GM11168 (cell line): ENCODE results near the gene PLA2G4A.

Experiments
- in situ Hi-C: fragments of 300-500 bp; cut with MboI; formaldehyde crosslinking; loops from one replicate; pipeline ENCODE4 v1.12.0; 2022; ENCODE audit warnings: low sequenced_read_pairs; ENCODE audit not compliant: unreplicated experiment

Gene PLA2G4A

GRCh38 chr1:186869526-186870228 is 40.9 kb downstream of the PLA2G4A start:
- in situ Hi-C loops: no loop called here

GRCh38 chr1:186871784-186872183 is 43.0 kb downstream of the PLA2G4A start:
- in situ Hi-C loops: no loop called here

GRCh38 chr1:186872291-186872690 is 43.5 kb downstream of the PLA2G4A start:
- in situ Hi-C loops: no loop called here

- in situ Hi-C loops: no loop called here
Measured at GRCh38 chr1:186873687-186874086, 44.9 kb downstream of the PLA2G4A start.

- in situ Hi-C loops: no loop called here
Measured at GRCh38 chr1:186875896-186876835, 47.4 kb downstream of the PLA2G4A start.

GRCh38 chr1:186878356-186878755 is 49.6 kb downstream of the PLA2G4A start:
- in situ Hi-C loops: no loop called here

GRCh38 chr1:186880982-186881381 is 52.2 kb downstream of the PLA2G4A start:
- in situ Hi-C loops: no loop called here

- in situ Hi-C loops: no loop called here
Measured at GRCh38 chr1:186882372-186883134, 53.8 kb downstream of the PLA2G4A start.

- in situ Hi-C loops: no loop called here
Measured at GRCh38 chr1:186884251-186884650, 55.5 kb downstream of the PLA2G4A start.

GRCh38 chr1:186887203-186887602 is 58.5 kb downstream of the PLA2G4A start:
- in situ Hi-C loops: no loop called here

GRCh38 chr1:186888367-186888766 is 59.6 kb downstream of the PLA2G4A start:
- in situ Hi-C loops: no loop called here

- in situ Hi-C loops: no loop called here
Measured at GRCh38 chr1:186892936-186893335, 64.2 kb downstream of the PLA2G4A start.

GRCh38 chr1:186894415-186894814 is 65.7 kb downstream of the PLA2G4A start:
- in situ Hi-C loops: no loop called here

GRCh38 chr1:186896211-186896610 is 67.5 kb downstream of the PLA2G4A start:
- in situ Hi-C loops: no loop called here

GRCh38 chr1:186897008-186897407 is 68.3 kb downstream of the PLA2G4A start:
- in situ Hi-C loops: no loop called here

GRCh38 chr1:186899577-186899976 is 70.8 kb downstream of the PLA2G4A start:
- in situ Hi-C loops: no loop called here

GRCh38 chr1:186899977-186900376 is 71.2 kb downstream of the PLA2G4A start:
- in situ Hi-C loops: no loop called here

GRCh38 chr1:186900539-186901237 is 71.9 kb downstream of the PLA2G4A start:
- in situ Hi-C loops: no loop called here

GRCh38 chr1:186901631-186902030 is 72.9 kb downstream of the PLA2G4A start:
- in situ Hi-C loops: no loop called here
